NCI-H1092 (cell line): Measurements from ENCODE around the gene ZSWIM7.
"Not testable (repeated sequence)": the region's sequence is repeated elsewhere in the genome, so short reads cannot be mapped to it uniquely, and the experiment has no call there.

ENCODE experiments used
- DNase-seq: peaks from one replicate; lab custom pipeline; 2025; lab: John Stamatoyannopoulos, UW

The ZSWIM7 gene

DNA sequence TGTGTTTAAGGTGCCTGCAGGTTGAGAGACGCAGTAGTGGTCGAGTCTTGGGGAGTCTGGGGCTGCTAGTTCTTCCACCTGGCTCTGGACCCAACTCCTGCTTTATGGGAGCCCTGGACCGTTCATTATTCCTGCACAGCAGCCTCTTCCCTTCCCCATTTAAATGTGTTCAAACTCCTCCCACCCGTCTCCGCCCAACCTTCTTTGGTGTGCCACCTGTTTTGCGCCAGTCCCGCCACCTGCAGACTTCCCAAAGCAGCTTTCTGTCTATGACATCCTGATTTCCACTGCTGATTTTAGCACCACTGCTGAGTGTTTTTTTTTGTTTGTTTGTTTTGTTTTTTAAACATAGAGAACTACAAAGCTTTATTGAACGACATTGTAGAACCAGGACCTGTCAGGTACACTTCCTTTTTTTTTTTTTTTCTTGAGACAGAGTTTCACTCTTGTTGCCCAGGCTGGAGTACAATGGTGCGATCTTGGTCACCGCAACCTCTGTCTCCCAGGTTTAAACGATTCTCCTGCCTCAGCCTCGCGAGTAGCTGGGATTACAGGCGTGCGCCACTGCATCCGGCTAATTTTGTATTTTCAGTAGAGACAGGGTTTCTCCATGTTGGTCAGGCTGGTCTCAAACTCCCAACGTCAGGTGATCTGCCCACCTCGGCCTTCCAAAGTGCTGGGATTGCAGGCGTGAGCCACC lies 41.7 kb downstream of the ZSWIM7 start:
- DNase-seq: no peak

DNA sequence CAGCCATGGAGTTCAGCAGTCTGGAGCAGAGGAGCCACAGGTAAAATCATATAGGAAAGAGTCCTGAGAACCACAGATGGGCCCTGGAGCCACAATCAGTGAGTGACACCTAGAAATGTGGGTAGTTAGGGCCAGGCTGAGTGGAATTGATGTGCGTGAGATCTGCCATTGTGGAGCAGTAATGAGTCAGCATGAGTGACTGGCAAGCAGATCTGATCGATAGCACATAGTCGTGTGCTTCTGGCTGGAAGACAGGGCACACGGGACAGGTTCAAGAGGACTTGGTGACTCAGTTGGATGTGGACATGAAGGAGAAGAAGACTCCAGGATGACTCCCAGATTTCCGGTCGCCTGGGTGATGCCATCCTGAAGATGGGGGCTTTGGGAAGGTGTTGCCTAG lies 42.3 kb downstream of the ZSWIM7 start:
- no peak for DNase-seq

DNA sequence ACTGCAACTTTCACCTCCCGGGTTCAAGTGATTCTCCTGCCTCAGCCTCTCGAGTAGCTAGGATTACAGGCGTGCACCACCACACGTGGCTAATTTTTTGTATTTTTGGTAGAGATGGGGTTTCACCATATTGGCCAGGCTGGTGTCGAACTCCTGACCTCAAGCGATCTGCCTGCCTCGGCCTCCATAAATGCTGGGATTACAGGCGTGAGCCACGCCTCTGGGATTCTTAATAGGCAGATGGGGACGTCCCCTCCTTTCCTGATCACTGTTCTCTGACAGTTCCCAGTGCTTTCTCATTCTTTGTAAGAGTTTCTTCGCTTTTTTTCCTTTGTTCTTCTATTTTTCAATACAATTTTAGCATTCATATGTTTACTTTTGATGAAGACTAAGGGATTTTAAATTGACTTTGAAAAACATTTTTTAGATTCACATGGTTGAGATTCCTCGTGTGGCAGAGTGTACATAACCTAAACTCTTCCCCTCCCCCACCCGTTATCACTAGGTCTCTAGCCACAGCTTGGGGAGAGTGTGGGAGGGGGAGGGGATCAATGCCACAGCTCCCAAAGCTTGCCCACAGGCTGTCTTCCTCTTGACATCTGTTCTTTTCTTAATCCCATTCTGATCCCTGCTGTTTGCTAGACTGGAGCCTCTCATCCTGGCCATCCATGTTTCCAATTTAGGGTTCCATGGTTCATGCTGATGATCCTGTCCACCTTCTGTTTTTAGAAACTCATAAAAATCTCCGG lies 43.5 kb downstream of the ZSWIM7 start:
- DNase-seq: no peak

DNA sequence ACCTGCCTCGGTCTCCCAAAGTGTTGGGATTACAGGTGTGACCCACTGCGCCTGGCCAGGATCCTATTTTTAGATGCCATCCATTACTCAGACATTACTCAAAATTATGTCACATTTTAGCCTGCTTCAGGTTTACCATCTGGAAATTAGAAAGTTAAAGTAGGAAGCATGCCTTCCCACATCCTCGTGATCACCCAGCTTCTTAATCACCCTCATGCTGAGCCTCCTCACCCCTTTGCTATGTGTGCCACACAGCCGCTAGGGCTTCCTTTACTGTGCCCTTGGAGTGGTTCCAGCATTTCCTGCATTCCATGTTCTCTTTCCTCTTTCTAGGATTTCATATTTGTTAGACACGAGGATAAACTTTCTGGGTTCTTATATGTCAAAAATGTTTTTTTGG lies 45.3 kb downstream of the ZSWIM7 start:
- no peak for DNase-seq

DNA sequence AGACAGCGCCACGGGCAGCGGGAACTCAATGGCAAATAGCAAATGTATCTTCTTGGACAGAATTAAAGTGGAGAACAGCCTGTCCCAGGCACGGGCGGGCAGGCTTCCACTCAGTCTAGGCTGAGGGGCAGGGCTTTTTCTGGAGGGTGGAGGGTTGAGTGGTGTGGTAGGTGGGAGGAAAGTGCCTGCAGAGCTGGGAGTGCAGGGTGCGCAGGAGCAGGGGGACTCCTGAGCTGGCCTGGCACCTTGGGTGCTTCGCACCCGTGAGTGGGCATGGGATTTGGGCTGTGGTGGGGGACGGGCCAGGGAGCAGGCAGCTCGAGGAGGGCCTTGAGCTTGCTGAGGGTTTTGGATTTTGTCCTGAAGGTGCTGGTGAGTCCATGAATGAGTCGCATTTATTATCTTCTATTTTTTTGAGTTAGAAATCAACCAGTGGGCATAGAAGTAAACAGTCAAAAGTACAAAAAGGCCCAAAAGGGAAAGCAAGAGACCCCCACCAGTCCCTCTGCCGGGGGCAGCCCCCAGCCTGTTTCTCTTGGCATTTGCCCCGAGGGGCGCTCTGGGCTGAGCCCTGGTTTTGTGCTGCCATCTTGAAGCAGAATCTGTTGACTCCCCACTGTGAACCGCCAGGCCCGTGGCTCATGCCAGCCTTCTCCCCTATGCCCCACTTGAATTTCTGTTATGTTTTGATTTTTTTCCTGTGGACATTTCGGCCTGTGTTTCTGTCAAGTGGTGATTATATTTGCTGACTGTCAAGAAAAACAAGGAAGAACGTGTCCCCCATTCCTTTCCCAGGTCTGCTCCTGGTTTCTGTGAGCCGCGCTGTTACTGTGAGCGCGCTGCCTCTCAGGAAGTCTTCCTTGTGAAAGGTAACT lies 46.4 kb downstream of the ZSWIM7 start:
- DNase-seq: no peak

DNA sequence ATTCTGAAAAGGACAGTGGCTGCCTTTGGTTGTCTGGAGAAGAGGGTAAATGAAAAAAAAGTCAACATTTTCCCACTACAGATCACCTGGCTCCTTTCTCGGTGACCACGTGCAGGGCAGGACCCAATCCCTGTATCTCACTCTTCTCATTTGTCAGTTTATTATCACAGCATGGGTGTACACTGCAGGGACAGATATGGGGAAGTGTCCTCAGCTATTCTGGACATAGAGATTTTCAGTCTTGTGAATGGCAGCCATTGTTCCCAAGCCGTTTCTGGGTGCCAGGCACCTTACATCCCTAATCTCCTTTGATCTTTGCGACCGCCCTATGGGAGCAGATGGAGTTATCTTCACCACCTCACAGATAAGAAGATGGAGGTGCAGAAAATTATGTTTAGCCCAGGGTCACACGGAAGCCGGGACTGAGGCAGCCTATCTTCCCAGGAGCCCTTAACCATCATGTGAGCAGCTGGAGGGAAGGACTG lies 47.4 kb downstream of the ZSWIM7 start:
- no peak for DNase-seq

DNA sequence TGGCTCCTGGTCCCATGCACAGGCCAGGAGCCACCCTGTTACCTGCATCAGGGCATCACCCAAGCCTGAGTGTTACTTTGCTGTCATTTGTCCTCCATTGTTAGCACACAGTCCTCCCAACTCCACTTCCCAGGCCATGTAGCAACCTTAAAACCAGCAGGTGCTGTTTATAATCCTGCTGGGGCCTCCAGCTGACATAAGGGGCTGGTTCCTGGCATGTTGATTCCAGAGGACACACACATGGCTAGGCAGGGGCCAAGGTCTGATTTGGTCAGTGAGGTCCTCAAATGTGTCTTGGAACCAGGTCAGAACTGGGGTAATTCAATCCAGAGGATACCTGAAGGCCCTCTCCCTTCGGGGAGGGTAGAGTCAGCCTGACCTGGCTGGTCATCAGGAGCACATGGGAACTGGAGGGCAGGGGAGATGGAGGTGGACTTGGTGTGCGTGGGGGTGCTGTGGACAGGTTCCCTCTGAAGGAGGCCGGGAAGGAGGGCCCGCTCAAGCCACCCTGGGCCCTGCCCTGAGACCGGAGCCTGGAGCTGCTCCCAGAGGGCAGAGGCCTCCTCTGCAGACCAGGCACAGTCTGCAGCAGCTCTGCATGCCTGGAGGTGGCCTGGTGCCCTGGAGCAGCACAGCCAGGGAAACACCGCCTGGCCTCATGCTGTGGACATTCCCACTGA lies 48.0 kb downstream of the ZSWIM7 start:
- no peak for DNase-seq

DNA sequence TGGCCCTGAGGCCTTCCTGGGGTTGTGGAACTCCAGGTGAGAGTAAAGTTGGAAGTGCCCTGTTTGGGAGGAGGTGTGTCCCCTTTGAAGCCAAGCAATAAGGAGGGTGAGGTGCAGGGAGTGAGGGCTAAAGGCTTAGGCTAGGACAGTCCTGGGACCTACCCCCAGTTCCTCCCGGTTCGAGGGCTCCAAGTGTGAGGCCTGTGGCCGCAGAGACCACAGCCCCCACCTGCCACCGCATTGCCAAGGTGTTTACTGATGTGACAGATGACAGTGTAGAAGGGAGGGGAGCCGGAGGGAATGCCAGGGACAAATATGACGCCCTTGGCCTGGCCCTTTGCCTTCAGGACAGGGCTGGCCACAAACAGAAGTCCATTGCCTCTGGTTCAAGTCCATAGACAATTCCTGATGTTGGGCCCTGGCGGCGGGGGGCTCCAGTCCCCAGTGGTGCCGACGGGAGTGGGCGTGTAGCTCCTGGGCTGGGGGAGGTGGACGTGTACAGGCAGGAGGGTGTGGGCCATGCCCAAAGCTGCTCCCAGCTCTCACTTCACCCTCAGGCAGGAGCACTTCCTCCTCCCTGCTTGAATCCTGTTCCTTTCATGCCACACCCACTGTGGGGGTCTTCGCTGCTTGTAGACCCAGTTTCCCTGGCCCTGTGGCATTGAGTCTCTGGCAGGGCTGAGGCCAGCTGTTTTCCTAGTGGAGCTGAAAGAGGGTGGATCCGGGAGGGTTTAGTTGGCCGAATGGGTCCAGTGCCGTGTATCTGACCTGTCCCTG lies 51.3 kb downstream of the ZSWIM7 start:
- DNase-seq: no peak

DNA sequence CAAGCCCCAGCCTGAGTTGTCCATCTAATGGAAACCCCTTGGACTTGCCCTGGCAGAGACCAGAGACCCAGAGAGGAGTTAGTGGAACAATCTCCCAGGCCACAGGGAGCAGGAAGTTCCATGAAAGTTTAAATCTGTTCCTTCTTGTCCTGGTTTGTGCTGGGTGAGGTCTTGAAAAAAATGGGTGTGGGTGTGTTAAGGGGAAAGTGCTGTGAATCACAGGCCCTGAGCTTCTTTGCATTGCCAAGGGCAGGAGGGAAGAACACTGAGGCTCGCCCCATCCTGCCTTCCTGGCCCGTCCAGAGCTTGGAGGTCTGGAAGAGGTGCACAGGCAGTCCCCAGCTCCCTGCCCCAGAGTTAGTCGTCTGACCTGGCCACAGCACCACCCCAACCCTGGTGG lies 52.2 kb downstream of the ZSWIM7 start:
- no peak for DNase-seq

DNA sequence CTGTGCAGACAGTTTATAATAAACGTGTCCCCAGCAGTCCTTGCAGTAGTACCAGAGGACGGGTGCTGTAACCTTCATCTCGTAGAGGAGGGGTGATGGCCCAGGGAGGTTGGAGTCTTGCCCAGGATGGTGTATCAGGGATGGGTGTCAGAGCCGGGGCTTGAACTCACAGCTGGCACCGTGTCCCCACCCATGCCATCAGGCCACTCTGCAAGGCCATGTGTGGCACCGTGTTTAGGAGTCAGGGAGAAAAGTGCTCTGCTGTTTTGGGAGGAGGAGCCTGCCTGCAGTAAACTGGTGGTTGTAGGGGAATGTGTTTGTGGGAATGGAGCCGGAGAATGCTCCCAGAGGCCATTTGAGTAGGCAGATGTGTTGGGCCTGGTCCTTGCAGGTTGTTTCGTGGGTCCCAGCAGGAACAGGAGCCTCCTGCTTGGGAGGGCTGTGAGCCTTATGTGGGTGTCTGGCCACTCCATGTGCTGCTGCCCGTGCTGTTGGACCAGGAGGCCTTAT lies 52.8 kb downstream of the ZSWIM7 start:
- DNase-seq: no peak

DNA sequence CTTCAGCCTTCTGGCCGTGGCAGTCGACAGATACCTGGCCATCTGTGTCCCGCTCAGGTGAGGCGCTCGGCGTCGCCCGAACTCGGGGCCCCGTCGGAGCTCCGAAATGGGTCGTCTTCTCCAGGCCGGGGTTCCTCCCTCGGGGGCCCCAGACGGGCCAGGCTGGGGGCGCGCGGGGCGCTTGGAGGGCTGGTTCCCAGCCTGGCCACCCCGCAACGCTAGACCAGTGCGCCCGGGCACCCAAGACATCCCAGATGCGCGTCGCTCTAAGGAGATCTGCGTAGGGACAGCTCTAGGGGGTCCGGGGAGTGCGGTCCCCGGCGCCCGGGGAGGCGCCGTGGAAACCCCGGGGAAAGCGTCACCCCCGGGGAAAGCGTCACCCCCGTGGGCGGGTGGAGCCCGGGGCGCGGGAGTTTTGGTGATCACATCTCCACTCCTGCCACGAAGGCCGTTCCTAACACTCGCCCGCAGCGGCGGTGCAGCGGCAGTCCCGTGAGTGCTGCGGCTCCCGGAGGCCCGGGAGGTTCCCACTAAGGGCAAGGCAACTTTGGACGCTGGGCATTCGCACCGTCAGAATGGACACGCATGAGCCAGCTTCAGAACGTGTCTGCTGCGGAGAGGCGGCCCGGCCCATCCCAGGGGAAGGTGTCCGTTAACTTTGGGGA lies 53.8 kb downstream of the ZSWIM7 start:
- DNase-seq: no peak

DNA sequence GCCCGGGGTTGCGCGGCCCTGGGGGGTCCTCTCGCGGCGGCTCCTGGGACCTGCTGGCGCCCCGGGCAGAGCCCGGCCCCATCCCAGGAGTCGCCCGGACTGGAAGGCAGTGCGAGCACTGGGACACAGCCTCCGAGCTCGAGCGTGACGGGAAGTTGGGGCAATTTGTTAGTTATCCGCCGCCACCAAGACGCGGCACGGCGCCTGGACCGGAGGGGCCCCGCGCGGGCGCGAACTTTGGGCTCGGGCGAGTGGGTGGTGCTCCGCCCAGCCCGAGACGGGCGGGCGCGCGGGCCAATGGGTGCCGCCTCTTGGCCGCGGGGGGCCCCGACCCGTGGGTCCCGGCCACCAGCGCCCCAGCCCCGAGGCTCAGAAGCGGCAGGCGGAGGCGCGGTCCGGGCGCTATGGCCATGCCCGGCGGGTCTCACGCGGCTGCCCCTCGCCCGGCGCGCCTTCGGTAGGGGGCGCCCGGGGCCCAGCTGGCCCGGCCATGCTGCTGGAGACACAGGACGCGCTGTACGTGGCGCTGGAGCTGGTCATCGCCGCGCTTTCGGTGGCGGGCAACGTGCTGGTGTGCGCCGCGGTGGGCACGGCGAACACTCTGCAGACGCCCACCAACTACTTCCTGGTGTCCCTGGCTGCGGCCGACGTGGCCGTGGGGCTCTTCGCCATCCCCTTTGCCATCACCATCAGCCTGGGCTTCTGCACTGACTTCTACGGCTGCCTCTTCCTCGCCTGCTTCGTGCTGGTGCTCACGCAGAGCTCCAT lies 54.6 kb downstream of the ZSWIM7 start, which contains the start of gene ADORA2B:
Gene ADORA2B, plus strand, starts transcription at position 372 of the 768 bp plus-strand sequence. Its CDS starts 119 bp downstream, at position 491.
- DNase-seq: peak; percentile 33

DNA sequence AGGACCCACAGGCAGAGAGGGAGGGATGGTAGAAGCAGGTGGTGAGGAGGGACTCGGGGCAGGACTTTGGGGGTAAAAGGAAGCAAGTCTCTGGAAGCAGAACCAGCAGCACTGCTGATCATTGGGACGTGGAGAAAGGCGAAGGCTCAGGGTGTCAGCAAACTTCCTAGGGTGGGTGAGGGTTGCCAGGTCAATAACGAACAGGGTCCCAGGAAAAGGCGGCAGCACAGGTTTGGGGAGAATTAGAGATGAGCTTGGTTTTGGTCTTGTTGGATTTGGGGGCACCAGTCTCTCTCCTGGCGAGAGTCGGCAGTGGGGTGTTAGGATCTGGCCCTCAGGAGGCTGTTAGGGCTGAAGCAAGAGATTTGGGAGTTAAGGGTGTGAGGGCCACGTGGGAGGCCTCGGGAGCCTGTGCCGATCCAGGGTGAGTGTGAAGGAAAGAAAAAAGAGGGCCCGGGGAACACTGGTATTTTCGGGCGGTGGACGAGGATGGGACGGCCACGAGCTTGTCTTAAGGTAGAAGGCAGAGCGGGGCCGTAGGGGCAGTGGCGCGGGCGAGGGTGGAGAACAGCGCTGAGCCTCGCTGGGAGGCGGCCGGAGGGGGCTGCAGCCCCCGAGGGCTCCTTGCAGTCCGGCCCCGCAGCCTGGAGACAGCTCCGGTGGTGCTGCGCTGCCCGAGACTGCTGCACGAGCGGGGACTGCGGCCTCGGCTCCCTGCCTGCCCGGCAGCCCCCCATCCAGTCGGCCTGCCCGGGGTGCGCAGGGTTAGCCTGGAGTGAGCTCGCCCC lies 55.3 kb downstream of the ZSWIM7 start:
- no peak for DNase-seq

DNA sequence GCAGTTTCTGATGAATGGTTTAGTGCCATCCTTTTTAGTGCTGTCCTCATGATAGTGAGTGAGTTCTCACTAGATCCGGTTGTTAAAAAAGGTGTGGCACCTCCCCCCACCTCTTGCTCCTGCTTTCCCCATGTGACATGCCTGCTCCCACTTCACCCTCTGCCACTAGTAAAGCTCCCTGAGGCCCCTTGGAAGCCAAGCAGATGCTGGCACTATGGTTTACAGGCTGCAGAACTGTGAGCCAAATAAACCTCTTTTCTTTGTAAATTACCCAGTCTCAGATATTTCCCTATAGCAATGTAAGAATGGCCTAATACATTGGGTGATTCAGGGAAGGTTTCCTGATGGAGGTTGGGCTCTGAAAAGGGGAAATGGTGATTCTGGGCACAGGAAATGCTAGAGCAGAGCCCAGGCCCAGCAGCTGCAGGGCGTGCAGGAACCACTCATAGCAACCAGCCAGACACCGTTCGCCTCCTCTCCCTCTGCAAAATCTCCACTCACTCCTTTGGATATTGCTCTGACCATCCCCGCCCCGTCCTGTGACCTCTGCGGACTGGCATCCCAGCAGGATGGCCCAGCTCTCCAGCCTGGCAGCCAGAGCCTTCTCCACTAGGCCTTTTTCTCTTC lies 57.2 kb downstream of the ZSWIM7 start:
- DNase-seq: no peak

DNA sequence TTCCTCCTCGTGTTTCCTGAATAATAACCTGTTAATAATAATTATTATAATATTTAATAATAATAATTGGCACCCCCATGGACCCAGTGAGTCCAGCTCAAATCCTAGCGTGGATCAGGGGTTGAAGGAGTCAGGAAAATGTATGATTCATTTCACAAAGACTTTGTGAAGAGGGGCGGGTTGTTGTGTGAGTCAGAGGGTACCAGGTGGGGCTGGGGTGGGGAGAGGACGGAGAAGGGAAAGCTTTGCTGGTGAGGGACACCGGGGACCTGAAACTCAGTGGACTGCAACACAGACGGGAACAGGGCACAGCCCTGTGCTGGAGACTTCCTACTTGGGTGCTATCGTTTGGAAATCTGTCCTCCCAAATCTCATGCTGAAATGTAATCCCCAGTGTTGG lies 57.7 kb downstream of the ZSWIM7 start:
- DNase-seq: no peak

DNA sequence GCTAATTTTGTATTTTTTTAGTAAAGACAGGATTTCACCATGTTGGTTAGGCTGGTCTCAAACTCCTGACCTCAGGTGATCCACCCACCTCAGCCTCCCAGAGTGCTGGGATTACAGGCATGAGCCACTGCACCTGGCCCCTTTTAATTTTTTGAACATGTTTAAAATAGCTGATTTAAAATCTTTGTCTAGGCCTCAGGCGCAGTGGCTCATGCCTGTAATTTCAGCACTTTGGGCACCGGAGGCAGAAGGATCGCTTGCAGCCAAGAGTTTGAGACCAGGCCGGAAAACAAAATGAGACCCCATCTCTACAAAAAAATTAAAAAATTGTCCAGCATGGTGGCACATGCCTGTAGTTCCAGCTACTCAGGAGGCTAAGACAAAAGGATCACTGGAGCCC lies 63.0 kb downstream of the ZSWIM7 start:
- not testable (repeated sequence) for DNase-seq

DNA sequence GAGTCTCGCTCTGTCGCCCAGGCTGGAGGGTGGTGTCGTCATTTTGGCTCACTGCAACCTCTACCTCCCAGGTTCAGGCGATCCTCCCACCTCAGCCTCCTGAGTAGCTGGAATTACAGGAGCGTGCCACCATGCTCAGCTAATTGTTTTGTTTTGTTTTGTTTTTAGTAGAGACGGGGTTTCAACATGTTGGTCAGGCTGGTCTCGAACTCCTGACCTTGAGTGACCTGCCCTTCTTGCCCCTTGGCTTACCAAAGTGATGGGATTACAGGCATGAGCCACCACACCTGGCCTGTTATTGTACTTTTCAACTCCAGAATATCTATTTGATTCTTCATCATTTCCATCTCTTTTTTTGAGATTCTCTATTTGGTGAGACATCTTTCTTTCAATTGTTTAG lies 63.6 kb downstream of the ZSWIM7 start:
- no peak for DNase-seq

DNA sequence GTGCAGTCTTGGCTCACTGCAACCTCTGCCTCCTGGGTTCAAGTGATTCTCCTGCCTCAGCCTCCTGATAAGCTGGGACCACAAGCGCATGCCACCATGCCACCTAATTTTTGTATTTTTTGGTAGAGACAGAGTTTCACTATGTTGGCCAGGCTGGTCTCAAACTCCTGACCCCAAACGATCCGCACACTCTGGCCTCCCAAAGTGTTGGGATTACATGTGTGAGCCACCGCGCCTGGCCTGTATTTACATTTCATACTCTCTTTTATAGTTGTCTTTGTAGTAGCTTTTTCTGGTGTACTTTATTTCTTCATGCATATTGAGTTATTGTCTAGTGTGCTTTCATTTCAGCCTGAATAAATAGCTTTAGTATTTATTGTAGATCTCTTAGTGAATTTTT lies 64.6 kb downstream of the ZSWIM7 start:
- DNase-seq: no peak
